Measurements from ENCODE around the gene FARP2. TPM values are rescaled to one million over a fixed set of nuclear protein-coding genes. Genes with fewer than 3 reads are reported as not detected.
A peak's percentile ranks its signal among the peaks of the same experiment; 100 is the strongest.

FARP2 gene
- total and polyA plus RNA-seq, 10 of the 15 experiments (the other 5 are each of a cell fraction or from before 2014, with no cell fraction given), result 5.5 to 67.5 (median 36.8) TPM

GRCh38 chr2:241507430-241508239 is 151.6 kb downstream of the FARP2 start:
- no TSS peak for BruUV-seq (replicated peaks)
- Histone ChIP-seq H2AFZ (ENCODE audit: control insufficient read depth, low read depth, low read length) (peak overlapping the region; percentile 15; the same call in 1 of the 2 replicates), H3K9ac (ENCODE audit: control insufficient read depth, insufficient read depth, low read length) (peak overlapping the region; percentile 85), H3K27ac (ENCODE audit: control insufficient read depth, insufficient read depth) (peak overlapping the region; percentile 44), H3K4me2 (ENCODE audit: control insufficient read depth, insufficient read depth) (peak overlapping the region; percentile 86), H3K4me3 (peak overlapping the region; percentile 98), H4K20me1 (ENCODE audit: control insufficient read depth, insufficient read depth) (peaks cover 2% of the 10 kb centered on the region; the same call in 1 of the 2 replicates), H3K36me3 (ENCODE audit: control insufficient read depth in 2 of 2, insufficient read depth in 2 of 2, low read length in 1 of 2) (no peaks in the 10 kb centered on the region; a peak in 1 of 4 replicates), H3K27me3 (replicated peaks in 1 of 2; ENCODE audit: control insufficient read depth in 2 of 2, insufficient read depth in 2 of 2, low read length in 1 of 2) (no peaks in the 10 kb centered on the region), H3K9me3 (replicated peaks; ENCODE audit: control insufficient read depth, insufficient read depth, low read length) (no peaks in the 10 kb centered on the region), H3K79me2 (ENCODE audit: control insufficient read depth, insufficient read depth, low read length) (peaks cover 33% of the 10 kb centered on the region), H3K4me1 (ENCODE audit: control insufficient read depth, insufficient read depth, low read length) (peaks cover 16% of the 10 kb centered on the region)
- in situ Hi-C loops (cut with MboI) (no loop called here), intact Hi-C loops (cut with micrococcal nuclease; ENCODE audit: unreplicated experiment) (loop anchor here (2.0 to 5.0 kb wide), 3 partner anchors 105 to 373 kb away; partner anchors contain the start of gene FARP2)
- ATAC-seq (peak; percentile 58), FAIRE-seq (no peak), DNase-seq (ENCODE audit: low read depth, low spot score) (no peak)
- SMC1A ChIA-PET (ENCODE audit: uncharacterized antibody, unreplicated experiment), result interaction anchor here (2.0 kb wide), 1 partner anchor 8 kb away, joined by 7 read pairs; no protein-coding TSS in a partner anchor
- RAD21 ChIA-PET (ENCODE audit: unreplicated experiment), result interaction anchor here (0.8 kb wide), 1 partner anchor 289 kb away, joined by 3 read pairs; no protein-coding TSS in a partner anchor
- POLR2A ChIA-PET, result interaction anchor here (1.0 kb wide), 1 partner anchor 148 kb away, joined by 3 read pairs; no protein-coding TSS in a partner anchor
- 7% methylated on average over 53 of the region's 67 CpGs for WGBS (ENCODE audit: insufficient coverage, insufficient replicate concordance, low lambda C conversion rate, missing lambda C conversion rate)
- CTCF ChIA-PET, result interaction anchor here (0.6 kb wide), 1 partner anchor 147 kb away, joined by 3 read pairs; no protein-coding TSS in a partner anchor
- TF ChIP-seq ATF7 (IDR thresholded peaks at IDR 0.05; ENCODE audit: low read depth), result no peak
- no peak for TF ChIP-seq BACH1 (IDR thresholded peaks at IDR 0.05; ENCODE audit: borderline replicate concordance)
- TF ChIP-seq EGR1 (IDR thresholded peaks at IDR 0.05; ENCODE audit: borderline replicate concordance in 1 of 2, low read depth in 2 of 2, low read length in 2 of 2), result 0 out of 3 replicates have a peak, but pooled peaks of 1 of the 2 experiments have one; percentile 13
- peak in 2 of 3 experiments; percentile 3 to 17; a peak in 1 of 6 replicates for TF ChIP-seq CTCF (IDR thresholded peaks at IDR 0.05 in 2 of 3, conservative IDR thresholded peaks at IDR 0.05 in 1 of 3; ENCODE audit: control insufficient read depth in 2 of 3, extremely low read depth in 1 of 3, insufficient read depth in 1 of 3, low read depth in 3 of 3, low read length in 3 of 3)
- no peak for TF ChIP-seq SREBF1 (IDR thresholded peaks at IDR 0.05; ENCODE audit: low read length)
- TF ChIP-seq ZBTB11 (CRISPR knock-in tag; IDR thresholded peaks at IDR 0.05), result no peak
- TF ChIP-seq MTA3 (IDR thresholded peaks at IDR 0.05; ENCODE audit: borderline replicate concordance, low read length), result no peak
- no peak for TF ChIP-seq CREM (IDR thresholded peaks at IDR 0.05; ENCODE audit: low read depth)
- TF ChIP-seq GATAD2B (conservative IDR thresholded peaks at IDR 0.05; ENCODE audit: low read depth), result peak; percentile 64; the same call in 1 of the 2 replicates
- TF ChIP-seq PRDM15 (CRISPR knock-in tag; IDR thresholded peaks at IDR 0.05), result no peak

Measured in GM12878 (cell line).